ENCODE measurements around the gene RAB11FIP2.

- TF ChIP-seq CTCF (conservative IDR thresholded peaks at IDR 0.05; ENCODE audit: low read depth, low read length) = no peak
- no peak for TF ChIP-seq EZH2 (IDR thresholded peaks at IDR 0.05; ENCODE audit: borderline replicate concordance, low read depth, low read length, poor library complexity, severe bottlenecking)
Measured at GRCh38 chr10:118072840-118073239, 26.1 kb upstream of the RAB11FIP2 start.

All from A673 (cell line).